GM18868 (cell line): ENCODE data around the gene XRCC3.

Experiments
- ATAC-seq: cut with Tn5 transposase; IDR thresholded peaks from one replicate; pipeline ENCODE4 v1.9.1; 2021; ENCODE audit warnings: mild to moderate bottlenecking, moderate library complexity; ENCODE audit not compliant: unreplicated experiment

Gene XRCC3

GRCh38 chr14:103727313-103727980 lies 12.2 kb upstream of the XRCC3 start:
- ATAC-seq: no peak

GRCh38 chr14:103726474-103726873 lies 11.2 kb upstream of the XRCC3 start:
- ATAC-seq: no peak

GRCh38 chr14:103725739-103726395 lies 10.6 kb upstream of the XRCC3 start:
- no peak for ATAC-seq

- ATAC-seq: no peak
Measured at GRCh38 chr14:103725001-103725682, 9.9 kb upstream of the XRCC3 start.

GRCh38 chr14:103724116-103724515 lies 8.9 kb upstream of the XRCC3 start:
- no peak for ATAC-seq

- ATAC-seq: no peak
Measured at GRCh38 chr14:103723748-103724081, 8.5 kb upstream of the XRCC3 start.

- no peak for ATAC-seq
Measured at GRCh38 chr14:103721334-103722120, 6.3 kb upstream of the XRCC3 start.

GRCh38 chr14:103719751-103720150 lies 4.5 kb upstream of the XRCC3 start:
- no peak for ATAC-seq

GRCh38 chr14:103718572-103718971 lies 3.3 kb upstream of the XRCC3 start:
- no peak for ATAC-seq

- ATAC-seq: no peak
Measured at GRCh38 chr14:103716899-103717411, 1.7 kb upstream of the XRCC3 start.

GRCh38 chr14:103716091-103716801 lies 995 bp upstream of the XRCC3 start:
- ATAC-seq: no peak

- no peak for ATAC-seq
Measured at GRCh38 chr14:103714063-103714724, 1.1 kb downstream of the XRCC3 start.

- ATAC-seq: no peak
Measured at GRCh38 chr14:103713304-103714062, 1.8 kb downstream of the XRCC3 start.

GRCh38 chr14:103712633-103713247 lies 2.5 kb downstream of the XRCC3 start:
- no peak for ATAC-seq

- ATAC-seq: no peak
Measured at GRCh38 chr14:103711516-103712431, 3.5 kb downstream of the XRCC3 start.

GRCh38 chr14:103710771-103711377 lies 4.4 kb downstream of the XRCC3 start:
- ATAC-seq: no peak

- no peak for ATAC-seq
Measured at GRCh38 chr14:103709814-103710213, 5.4 kb downstream of the XRCC3 start.
